Fibroblast of lung (primary cell): ENCODE measurements around the gene CPNE4. TPM values are rescaled to one million over a fixed set of nuclear protein-coding genes. Genes with fewer than 3 reads are reported as not detected.

Experiments used
- DNase-seq, 2 donors: peaks; one replicate each; pipeline versions ENCODE4 v3.0.0 to v3.0.0-alpha.2; 2010; ENCODE audit warnings: low read depth in 2 of 2
- H2AFZ ChIP-seq: 2 replicates; pipeline ENCODE4 v1.5.1; 2012; ENCODE audit warnings: low read length, control low read depth, inconsistent platforms
- H3K27ac ChIP-seq: 2 replicates; pipeline ENCODE4 v1.5.1; 2011; ENCODE audit warnings: low read length, control low read depth; ENCODE audit not compliant: insufficient read depth
- H3K27me3 ChIP-seq: 2 replicates; pipeline ENCODE4 v1.5.1; 2011; ENCODE audit warnings: mild to moderate bottlenecking, low read length; ENCODE audit not compliant: control insufficient read depth, insufficient read depth
- H3K36me3 ChIP-seq: 2 replicates; pipeline ENCODE4 v1.5.1; 2011; ENCODE audit warnings: low read length; ENCODE audit not compliant: control insufficient read depth, insufficient read depth
- H3K4me1 ChIP-seq: 2 replicates; pipeline ENCODE4 v1.5.1; 2011; ENCODE audit warnings: low read length; ENCODE audit not compliant: control insufficient read depth, insufficient read depth; ENCODE audit errors: extremely low read depth
- H3K4me2 ChIP-seq: 2 replicates; pipeline ENCODE4 v1.5.1; 2011; ENCODE audit warnings: low read length, control low read depth; ENCODE audit not compliant: insufficient read depth; ENCODE audit errors: extremely low read depth
- H3K4me3 ChIP-seq, 4 experiments: fragments of 200-600 bp in 1 of 4; sonication (generic) in 1 of 4; replicated peaks in 1 of 4; 2 replicates each; pipeline ENCODE4 v1.5.1; 2011 to 2016; ENCODE audit warnings: low read length in 4 of 4, low read depth in 3 of 4, mild to moderate bottlenecking in 3 of 4, control low read depth in 2 of 4, inconsistent platforms in 1 of 4, mixed read lengths in 1 of 4; ENCODE audit not compliant: insufficient read depth in 1 of 4; ENCODE audit errors: control extremely low read depth in 1 of 4
- H3K79me2 ChIP-seq: 2 replicates; pipeline ENCODE4 v1.5.1; 2012; ENCODE audit warnings: mild to moderate bottlenecking, low read length, inconsistent platforms; ENCODE audit not compliant: control insufficient read depth, insufficient read depth
- H3K9ac ChIP-seq: 2 replicates; pipeline ENCODE4 v1.5.1; 2011; ENCODE audit warnings: mild to moderate bottlenecking, low read length, control low read depth; ENCODE audit not compliant: insufficient read depth
- H3K9me3 ChIP-seq: 2 replicates; pipeline ENCODE4 v1.5.1; 2012; ENCODE audit warnings: low read depth, low read length; ENCODE audit not compliant: control insufficient read depth, insufficient read depth
- H4K20me1 ChIP-seq: 2 replicates; pipeline ENCODE4 v1.5.1; 2011; ENCODE audit warnings: low read length; ENCODE audit not compliant: control insufficient read depth, insufficient read depth; ENCODE audit errors: extremely low read depth
- CTCF ChIP-seq, 2 donors: IDR thresholded peaks in 1 of 2; conservative IDR thresholded peaks in 1 of 2; 1 replicate in 1 of 2; 2 replicates in 1 of 2; pipeline ENCODE4 v1.5.1; 2011 to 2012; ENCODE audit warnings: low read length in 2 of 2, control low read depth in 1 of 2, inconsistent platforms in 1 of 2, low read depth in 1 of 2, mild to moderate bottlenecking in 1 of 2
- EZH2 ChIP-seq: IDR thresholded peaks from 2 replicates; pipeline ENCODE4 v1.5.1; 2012; ENCODE audit warnings: low read length, control low read depth, mild to moderate bottlenecking; ENCODE audit errors: missing control alignments
- polyA plus RNA-seq, 2 donors: library from polyadenylated mRNA; depleted of rRNA in 1 of 2; stranded (reverse) in 1 of 2; unstranded in 1 of 2; fragments of >200 nt; gene quantifications; 2 replicates each; pipeline ENCODE4 v1.2.1, GENCODE V29; 2011 to 2012; ENCODE audit warnings: missing spikeins in 1 of 2
- total RNA-seq: library from RNA; depleted of rRNA; stranded (reverse); fragments of >200 nt; gene quantifications from 2 replicates; pipeline ENCODE4 v1.2.1, GENCODE V29; 2014

CPNE4 gene
- total and polyA plus RNA-seq, 2 donors (not counting 1 experiment from before 2014, with no cell fraction given): 0.17 TPM; not detected in 1

DNA sequence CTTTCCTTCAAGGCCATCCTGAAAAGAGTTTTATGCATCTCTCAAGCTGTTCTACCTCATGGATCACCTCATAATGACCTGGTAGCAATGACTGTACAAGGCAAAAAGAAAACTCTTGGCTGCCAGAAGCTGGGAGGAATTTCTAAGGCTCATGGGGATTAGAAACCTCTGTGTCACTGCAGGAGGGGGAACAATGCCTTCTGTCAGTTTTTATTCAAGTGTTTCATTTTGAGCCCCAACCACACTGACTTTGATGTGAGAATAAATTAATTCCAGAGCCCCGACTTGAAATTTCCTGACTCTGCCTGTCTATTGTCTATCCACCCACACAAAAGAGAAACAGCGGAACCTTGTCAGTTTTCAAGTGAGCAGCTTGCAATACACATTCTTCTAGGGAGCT, 473.3 kb downstream of the CPNE4 start:
- Histone ChIP-seq H3K36me3 (no peaks in the 10 kb centered on the region), H3K9ac (no peak overlapping the region), H4K20me1 (no peaks in the 10 kb centered on the region), H3K4me1 (no peaks in the 10 kb centered on the region), H3K27ac (no peak overlapping the region), H3K27me3 (no peaks in the 10 kb centered on the region), H2AFZ (no peak overlapping the region), H3K79me2 (no peaks in the 10 kb centered on the region), H3K4me2 (no peak overlapping the region), H3K9me3 (no peaks in the 10 kb centered on the region), H3K4me3 (no peak overlapping the region)
- TF ChIP-seq CTCF (conservative IDR thresholded peaks at IDR 0.05 in 1 of 2, IDR thresholded peaks at IDR 0.05 in 1 of 2; ENCODE audit: low read depth in 1 of 2, low read length in 2 of 2): no peak
- no peak for TF ChIP-seq EZH2
- peak in 1 of 2 donors; percentile 71 for DNase-seq

- no peak overlapping the region for H3K27ac ChIP-seq
- H3K9ac ChIP-seq: no peak overlapping the region
- TF ChIP-seq EZH2: no peak
- TF ChIP-seq CTCF (conservative IDR thresholded peaks at IDR 0.05 in 1 of 2, IDR thresholded peaks at IDR 0.05 in 1 of 2; ENCODE audit: low read depth in 1 of 2, low read length in 2 of 2): no peak
- H2AFZ ChIP-seq: no peak overlapping the region
- no peaks in the 10 kb centered on the region for H3K27me3 ChIP-seq
- no peak for DNase-seq
- no peak overlapping the region for H3K4me2 ChIP-seq
- no peak overlapping the region for H3K4me3 ChIP-seq
- no peaks in the 10 kb centered on the region for H4K20me1 ChIP-seq
- no peaks in the 10 kb centered on the region for H3K4me1 ChIP-seq
- no peaks in the 10 kb centered on the region for H3K36me3 ChIP-seq
- no peaks in the 10 kb centered on the region for H3K9me3 ChIP-seq
- no peaks in the 10 kb centered on the region for H3K79me2 ChIP-seq
Measured at GRCh38 chr3:131560795-131561194, 474.0 kb downstream of the CPNE4 start.

DNA sequence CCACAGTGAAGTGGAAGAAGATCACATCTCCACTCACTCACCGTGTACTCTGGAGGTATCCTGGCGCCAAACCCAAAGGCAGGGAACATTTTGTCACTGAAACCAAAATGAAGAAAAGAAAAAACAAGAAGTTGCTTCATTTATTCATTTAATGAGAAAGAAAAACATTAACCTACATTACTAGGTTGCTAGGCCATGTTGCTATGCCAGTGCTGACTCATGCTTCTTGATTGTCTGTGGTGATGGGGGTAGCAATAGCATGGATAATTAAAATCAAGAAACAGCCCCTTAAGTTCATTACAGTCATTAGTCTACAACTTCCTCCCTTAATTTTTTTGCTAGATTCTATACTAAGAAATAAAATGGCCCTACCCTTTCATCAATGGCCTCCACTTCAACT, 479.4 kb downstream of the CPNE4 start:
- DNase-seq: peak in 1 of 2 donors; percentile 27
- no peaks in the 10 kb centered on the region for H3K4me1 ChIP-seq
- no peaks in the 10 kb centered on the region for H4K20me1 ChIP-seq
- TF ChIP-seq CTCF (conservative IDR thresholded peaks at IDR 0.05 in 1 of 2, IDR thresholded peaks at IDR 0.05 in 1 of 2; ENCODE audit: low read depth in 1 of 2, low read length in 2 of 2) (no peak), EZH2 (no peak)
- no peak overlapping the region for H3K27ac ChIP-seq
- no peak overlapping the region for H3K4me3 ChIP-seq
- H3K9me3 ChIP-seq: no peaks in the 10 kb centered on the region
- no peak overlapping the region for H3K4me2 ChIP-seq
- no peaks in the 10 kb centered on the region for H3K79me2 ChIP-seq
- peaks cover 2% of the 10 kb centered on the region for H3K27me3 ChIP-seq
- H2AFZ ChIP-seq: no peak overlapping the region
- no peaks in the 10 kb centered on the region for H3K36me3 ChIP-seq
- no peak overlapping the region for H3K9ac ChIP-seq
